Measurements from ENCODE around the gene USP26.

DNA sequence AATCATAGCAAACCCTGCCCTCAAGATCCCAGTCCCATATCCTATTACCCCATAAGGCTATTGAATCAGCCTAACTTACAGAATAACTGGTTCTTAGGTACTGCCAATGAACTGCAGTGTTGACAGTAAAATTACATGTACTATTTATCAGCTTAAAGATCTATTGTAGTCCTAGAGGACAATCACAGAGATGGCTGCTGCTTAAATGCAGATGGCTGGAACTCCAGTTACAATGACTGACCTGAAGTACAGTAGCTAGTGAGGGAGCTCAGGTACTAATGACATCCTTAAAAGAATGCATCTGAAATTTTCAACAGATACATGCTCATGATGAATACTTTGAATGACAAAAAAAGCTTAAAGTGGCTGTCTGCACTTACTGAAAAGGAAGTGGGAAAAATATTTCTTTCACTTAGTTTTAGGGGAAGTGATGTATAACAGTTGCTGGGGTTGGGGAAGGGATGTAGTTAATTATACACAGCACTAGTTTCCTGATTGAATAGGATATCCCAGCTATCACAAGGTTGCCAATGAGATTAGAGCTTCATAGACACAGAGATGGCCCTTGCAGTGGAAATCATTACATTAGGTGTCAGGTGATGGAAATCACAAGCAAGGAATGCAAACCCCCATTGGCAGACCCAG lies 42.0 kb downstream of the USP26 start:
- TF ChIP-seq, protein P1, sequence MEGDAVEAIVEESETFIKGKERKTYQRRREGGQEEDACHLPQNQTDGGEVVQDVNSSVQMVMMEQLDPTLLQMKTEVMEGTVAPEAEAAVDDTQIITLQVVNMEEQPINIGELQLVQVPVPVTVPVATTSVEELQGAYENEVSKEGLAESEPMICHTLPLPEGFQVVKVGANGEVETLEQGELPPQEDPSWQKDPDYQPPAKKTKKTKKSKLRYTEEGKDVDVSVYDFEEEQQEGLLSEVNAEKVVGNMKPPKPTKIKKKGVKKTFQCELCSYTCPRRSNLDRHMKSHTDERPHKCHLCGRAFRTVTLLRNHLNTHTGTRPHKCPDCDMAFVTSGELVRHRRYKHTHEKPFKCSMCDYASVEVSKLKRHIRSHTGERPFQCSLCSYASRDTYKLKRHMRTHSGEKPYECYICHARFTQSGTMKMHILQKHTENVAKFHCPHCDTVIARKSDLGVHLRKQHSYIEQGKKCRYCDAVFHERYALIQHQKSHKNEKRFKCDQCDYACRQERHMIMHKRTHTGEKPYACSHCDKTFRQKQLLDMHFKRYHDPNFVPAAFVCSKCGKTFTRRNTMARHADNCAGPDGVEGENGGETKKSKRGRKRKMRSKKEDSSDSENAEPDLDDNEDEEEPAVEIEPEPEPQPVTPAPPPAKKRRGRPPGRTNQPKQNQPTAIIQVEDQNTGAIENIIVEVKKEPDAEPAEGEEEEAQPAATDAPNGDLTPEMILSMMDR (IDR thresholded peaks at IDR 0.05; ENCODE audit: extremely low read depth in 1 of 2, insufficient read depth in 1 of 2, low read depth in 1 of 2, low read length in 2 of 2): no peak
- TF ChIP-seq EZH2 (IDR thresholded peaks at IDR 0.05; ENCODE audit: borderline replicate concordance, low read depth, low read length, severe bottlenecking): no peak
- no peak for TF ChIP-seq POLR2AphosphoS5 (IDR thresholded peaks at IDR 0.05; ENCODE audit: insufficient read depth, low read depth, low read length)
